Spleen (tissue), 11 donors: ENCODE data around the gene EP400. TPM values are rescaled to one million over a fixed set of nuclear protein-coding genes. Genes with fewer than 3 reads are reported as not detected.
"Not testable (repeated sequence)": the region's sequence is repeated elsewhere in the genome, so short reads cannot be mapped to it uniquely, and the experiment has no call there.

Experiments
- DNase-seq: peaks from one replicate; pipeline ENCODE4 v3.0.0-alpha.2; 2020
- H3K27ac ChIP-seq, 8 donors: fragments of 200-600 bp; sonication (generic) in 7 of 8; 1 replicate in 4 of 8; 2 replicates in 4 of 8; pipeline versions ENCODE4 v1.5.0 to v1.8.0; 2016 to 2021; ENCODE audit warnings: inconsistent platforms in 4 of 8, mild to moderate bottlenecking in 4 of 8, moderate library complexity in 1 of 8
- H3K27me3 ChIP-seq, 7 donors: fragments of 200-600 bp; sonication (generic) in 6 of 7; replicated peaks in 1 of 7; 1 replicate in 4 of 7; 2 replicates in 3 of 7; pipeline versions ENCODE4 v1.5.0 to v1.8.0; 2016 to 2021; ENCODE audit warnings: inconsistent platforms in 3 of 7, mild to moderate bottlenecking in 1 of 7
- H3K36me3 ChIP-seq, 6 donors: fragments of 200-600 bp; sonication (generic) in 5 of 6; 1 replicate in 4 of 6; 2 replicates in 2 of 6; pipeline versions ENCODE4 v1.5.0 to v1.8.0; 2016 to 2021; ENCODE audit warnings: inconsistent platforms in 2 of 6
- H3K4me1 ChIP-seq, 6 donors: fragments of 200-600 bp; sonication (generic) in 5 of 6; 1 replicate in 3 of 6; 2 replicates in 3 of 6; pipeline versions ENCODE4 v1.5.0 to v1.8.0; 2016 to 2021; ENCODE audit warnings: inconsistent platforms in 3 of 6
- H3K4me3 ChIP-seq, 8 donors: fragments of 200-600 bp; sonication (generic) in 7 of 8; 1 replicate in 4 of 8; 2 replicates in 4 of 8; pipeline versions ENCODE4 v1.5.0 to v1.8.0; 2016 to 2021; ENCODE audit warnings: inconsistent platforms in 4 of 8, mild to moderate bottlenecking in 4 of 8, moderate library complexity in 2 of 8
- H3K9me3 ChIP-seq, 8 donors: fragments of 200-600 bp; sonication (generic) in 7 of 8; 1 replicate in 4 of 8; 2 replicates in 4 of 8; pipeline versions ENCODE4 v1.5.0 to v1.8.0; 2016 to 2021; ENCODE audit warnings: inconsistent platforms in 4 of 8
- POLR2A ChIP-seq, 3 donors: fragments of 450-650 bp; IDR thresholded peaks; one replicate each; pipeline ENCODE4 v1.5.1; 2017; ENCODE audit warnings: antibody characterized with exemption in 3 of 3, mild to moderate bottlenecking in 1 of 3
- POLR2AphosphoS5 ChIP-seq, 3 donors: sonication (generic); formaldehyde crosslinking; IDR thresholded peaks; one replicate each; pipeline ENCODE4 v1.5.1; 2017; ENCODE audit warnings: antibody characterized with exemption in 3 of 3
- WGBS, 5 donors: extraction: QIAGEN DNeasy Blood & Tissue Kit in 3 of 5; methylation state at CpG; one replicate each; pipeline versions ENCODE4 v1.1.5 to v1.1.7; 2013 to 2018; 5-methylcytosine and 5-hydroxymethylcytosine counted together
- intact Hi-C: fragments of 100-400 bp; cut with DNase I; formaldehyde crosslinking; loops from one replicate; pipeline ENCODE4 v1.15.0; 2023; ENCODE audit warnings: low total_unique reads
- polyA plus RNA-seq, 3 donors: library from polyadenylated mRNA; stranded (reverse); fragments of 200-250 nt; gene quantifications; one replicate each; pipeline ENCODE4 v1.2.1, GENCODE V29; 2013
- total RNA-seq, 7 donors: library from RNA; depleted of rRNA in 3 of 7; stranded (reverse); fragments of >200 nt in 3 of 7; fragmentation: NEBNext Ultra II Directional in 4 of 7; extraction: Animal tissue kit (Norgen Biotek cat#: 25700) in 4 of 7; gene quantifications; one replicate each; pipeline versions ENCODE4 v1.1.0 to v1.2.1, GENCODE V29; 2016 to 2021
- TF ChIP-seq, protein P1 (sequence below), 11 experiments: fragments of 200-600 bp in 7 of 11; fragments of 450-650 bp in 4 of 11; sonication (generic) in 4 of 11; IDR thresholded peaks in 8 of 11; conservative IDR thresholded peaks in 3 of 11; 1 replicate in 7 of 11; 2 replicates in 4 of 11; pipeline versions ENCODE4 v1.4.0 to v1.8.0; 2016 to 2021; ENCODE audit warnings: antibody characterized with exemption in 11 of 11, inconsistent platforms in 4 of 11, mild to moderate bottlenecking in 1 of 11
- donor health status: healthy with polysubstance abuse.
- donor health status: DM: no; HTN: no; CAD: no; lungs with moderate emphysema.
- donor health status: DM: no; HTN: no; CAD: no.
- donor health status: Bipolar disorder and iron deficiency.
- donor health status: healthy.
- donor health status: DM: no; HTN: no; CAD: no.
- donor health status: DM: yes; HTN: yes; CAD: no.

The EP400 gene
- total and polyA plus RNA-seq, 10 donors, result 11.8 to 70.2 (median 45.6) TPM

DNA sequence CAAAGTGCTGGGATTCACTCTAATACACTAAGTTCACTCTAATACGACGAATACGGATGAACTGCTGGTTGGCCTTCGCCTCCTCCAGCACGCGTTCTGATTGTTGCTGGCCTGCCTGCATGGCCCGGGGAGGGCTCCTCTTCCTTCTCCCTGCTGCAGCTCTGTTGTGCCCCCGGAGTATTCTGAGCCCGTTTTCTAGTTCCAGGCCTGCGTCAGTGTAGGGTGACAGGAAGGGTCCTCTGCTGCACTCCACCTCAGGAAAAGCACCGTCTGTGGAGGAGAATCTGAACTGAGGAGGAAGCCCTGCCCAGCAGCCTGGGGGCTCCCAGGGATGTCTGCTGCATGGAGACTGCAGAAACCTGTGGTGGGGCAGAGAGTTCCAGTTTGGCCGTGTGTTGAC is 150.0 kb downstream of the EP400 start:
- H3K36me3 ChIP-seq, result peaks cover 0 to 52% (median 10%) of the 10 kb centered on the region in 6 donors
- no peak for DNase-seq
- H3K27me3 ChIP-seq, result no peaks in the 10 kb centered on the region
- no peaks in the 10 kb centered on the region for H3K4me1 ChIP-seq
- intact Hi-C loops, result no loop called here
- TF ChIP-seq, protein P1, sequence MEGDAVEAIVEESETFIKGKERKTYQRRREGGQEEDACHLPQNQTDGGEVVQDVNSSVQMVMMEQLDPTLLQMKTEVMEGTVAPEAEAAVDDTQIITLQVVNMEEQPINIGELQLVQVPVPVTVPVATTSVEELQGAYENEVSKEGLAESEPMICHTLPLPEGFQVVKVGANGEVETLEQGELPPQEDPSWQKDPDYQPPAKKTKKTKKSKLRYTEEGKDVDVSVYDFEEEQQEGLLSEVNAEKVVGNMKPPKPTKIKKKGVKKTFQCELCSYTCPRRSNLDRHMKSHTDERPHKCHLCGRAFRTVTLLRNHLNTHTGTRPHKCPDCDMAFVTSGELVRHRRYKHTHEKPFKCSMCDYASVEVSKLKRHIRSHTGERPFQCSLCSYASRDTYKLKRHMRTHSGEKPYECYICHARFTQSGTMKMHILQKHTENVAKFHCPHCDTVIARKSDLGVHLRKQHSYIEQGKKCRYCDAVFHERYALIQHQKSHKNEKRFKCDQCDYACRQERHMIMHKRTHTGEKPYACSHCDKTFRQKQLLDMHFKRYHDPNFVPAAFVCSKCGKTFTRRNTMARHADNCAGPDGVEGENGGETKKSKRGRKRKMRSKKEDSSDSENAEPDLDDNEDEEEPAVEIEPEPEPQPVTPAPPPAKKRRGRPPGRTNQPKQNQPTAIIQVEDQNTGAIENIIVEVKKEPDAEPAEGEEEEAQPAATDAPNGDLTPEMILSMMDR (IDR thresholded peaks at IDR 0.05 in 8 of 11, conservative IDR thresholded peaks at IDR 0.05 in 3 of 11), result no peak
- TF ChIP-seq POLR2AphosphoS5 (IDR thresholded peaks at IDR 0.05) (no peak), POLR2A (IDR thresholded peaks at IDR 0.05) (no peak)
- 90 to 93% (median 92%) methylated on average over 12 of the region's 12 CpGs for WGBS, 5 donors
- H3K27ac ChIP-seq, result no peak overlapping the region
- no peak overlapping the region for H3K4me3 ChIP-seq
- H3K9me3 ChIP-seq, result peaks cover 0 to 8% (median 0%) of the 10 kb centered on the region in 8 donors

DNA sequence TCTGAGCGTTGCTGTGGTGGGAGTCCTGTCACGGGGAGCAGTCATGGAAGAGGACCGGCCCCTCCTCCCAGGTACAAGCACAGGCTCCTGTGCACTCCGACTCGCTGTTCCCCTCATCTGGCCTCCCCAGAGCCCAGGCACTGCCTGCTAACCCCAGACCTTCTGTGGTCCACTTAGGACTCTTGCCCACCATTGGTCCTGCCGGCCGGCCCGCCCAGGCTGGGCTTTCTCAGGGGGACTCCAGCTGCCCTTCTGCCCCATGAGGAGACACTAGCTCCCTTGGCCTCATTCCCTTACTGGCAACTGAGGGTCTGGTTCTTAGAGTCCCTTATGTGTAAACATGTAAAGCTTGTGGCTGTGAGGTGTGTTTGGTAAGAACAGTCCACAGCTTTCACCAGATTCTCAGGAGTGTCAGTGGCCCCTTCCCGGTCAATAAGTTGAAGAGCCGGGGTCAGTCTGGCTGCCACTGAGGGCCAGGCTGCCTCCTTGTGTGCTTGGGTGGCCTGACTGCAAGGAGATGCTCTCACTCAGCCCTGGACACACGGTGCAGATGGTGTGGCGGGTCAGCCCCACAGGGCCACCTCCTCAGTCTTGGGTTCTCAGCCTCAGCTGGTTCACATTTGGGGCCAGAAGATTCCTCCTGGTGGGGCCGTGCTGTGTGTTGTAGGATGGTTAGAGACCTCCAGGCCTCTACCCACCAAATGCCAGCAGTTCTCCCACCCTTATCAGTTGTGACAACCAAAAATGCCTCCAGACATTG is 150.7 kb downstream of the EP400 start:
- 91 to 98% (median 97%) methylated on average over 10 to 13 of the region's 13 CpGs for WGBS, 5 donors
- no peak for DNase-seq
- H3K4me3 ChIP-seq, result no peak overlapping the region
- no peaks in the 10 kb centered on the region for H3K27me3 ChIP-seq
- TF ChIP-seq POLR2AphosphoS5 (IDR thresholded peaks at IDR 0.05) (peak in 1 of 3 donors; percentile 9), POLR2A (IDR thresholded peaks at IDR 0.05) (no peak)
- no peaks in the 10 kb centered on the region for H3K4me1 ChIP-seq
- H3K9me3 ChIP-seq, result peaks cover 0 to 8% (median 0%) of the 10 kb centered on the region in 8 donors
- intact Hi-C loops, result no loop called here
- no peak overlapping the region for H3K27ac ChIP-seq
- H3K36me3 ChIP-seq, result peaks cover 0 to 59% (median 14%) of the 10 kb centered on the region in 6 donors

DNA sequence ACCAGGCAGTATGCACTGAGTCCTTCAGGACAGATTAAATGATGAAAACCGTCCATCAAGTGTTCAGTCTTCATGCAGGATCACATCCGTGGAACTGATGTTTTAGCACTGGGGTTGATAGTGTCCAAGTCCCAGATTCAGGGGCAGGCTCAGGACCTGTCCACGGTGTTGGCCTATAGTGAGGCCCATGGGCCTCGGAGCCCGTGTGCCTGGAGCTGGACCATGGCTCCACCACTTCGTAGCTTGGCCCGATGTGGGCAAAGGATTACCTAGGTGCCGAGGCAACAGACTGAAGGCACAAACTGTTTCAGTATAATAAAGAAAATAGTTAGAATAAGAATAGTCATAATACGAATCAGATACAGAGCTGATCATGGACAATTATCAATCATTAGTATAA is 152.6 kb downstream of the EP400 start:
- Histone ChIP-seq H3K4me3 (no peak overlapping the region), H3K27ac (no peak overlapping the region), H3K36me3 (peaks cover 0 to 62% (median 17%) of the 10 kb centered on the region in 6 donors), H3K4me1 (no peaks in the 10 kb centered on the region), H3K27me3 (no peaks in the 10 kb centered on the region), H3K9me3 (no peaks in the 10 kb centered on the region)
- TF ChIP-seq, protein P1 (IDR thresholded peaks at IDR 0.05 in 8 of 11, conservative IDR thresholded peaks at IDR 0.05 in 3 of 11), result no peak
- no peak for TF ChIP-seq POLR2A (IDR thresholded peaks at IDR 0.05)
- no peak for TF ChIP-seq POLR2AphosphoS5 (IDR thresholded peaks at IDR 0.05)
- intact Hi-C loops, result no loop called here
- WGBS, 5 donors, result 90 to 94% (median 93%) methylated on average over 9 of the region's 9 CpGs
- no peak for DNase-seq

DNA sequence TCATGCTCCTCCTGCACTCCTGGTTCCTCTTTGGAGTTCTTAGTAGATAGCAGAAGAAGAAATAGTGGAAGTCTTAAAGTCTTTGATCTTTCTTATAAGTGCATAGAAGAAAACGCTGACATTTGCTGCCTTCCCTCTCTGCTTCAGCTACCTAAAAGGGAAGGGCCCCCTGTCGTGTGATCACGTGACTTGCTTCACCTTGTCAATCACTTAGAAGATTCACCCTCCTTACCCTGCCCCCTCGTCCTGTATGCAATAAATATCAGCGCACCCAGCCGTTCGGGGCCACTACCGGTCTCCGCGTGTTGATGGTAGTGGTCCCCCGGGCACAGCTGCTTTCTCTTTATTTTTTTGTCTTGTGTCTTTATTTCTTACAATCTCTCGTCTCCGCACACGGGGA is 153.3 kb downstream of the EP400 start:
- WGBS, 5 donors, result 84 to 89% (median 86%) methylated on average over 14 of the region's 14 CpGs
- H3K4me1 ChIP-seq, H3K27me3 ChIP-seq, H3K9me3 ChIP-seq, DNase-seq, H3K4me3 ChIP-seq, H3K27ac ChIP-seq, intact Hi-C loops: not testable (repeated sequence)
- H3K36me3 ChIP-seq, result peaks cover 0 to 64% (median 17%) of the 10 kb centered on the region in 6 donors

DNA sequence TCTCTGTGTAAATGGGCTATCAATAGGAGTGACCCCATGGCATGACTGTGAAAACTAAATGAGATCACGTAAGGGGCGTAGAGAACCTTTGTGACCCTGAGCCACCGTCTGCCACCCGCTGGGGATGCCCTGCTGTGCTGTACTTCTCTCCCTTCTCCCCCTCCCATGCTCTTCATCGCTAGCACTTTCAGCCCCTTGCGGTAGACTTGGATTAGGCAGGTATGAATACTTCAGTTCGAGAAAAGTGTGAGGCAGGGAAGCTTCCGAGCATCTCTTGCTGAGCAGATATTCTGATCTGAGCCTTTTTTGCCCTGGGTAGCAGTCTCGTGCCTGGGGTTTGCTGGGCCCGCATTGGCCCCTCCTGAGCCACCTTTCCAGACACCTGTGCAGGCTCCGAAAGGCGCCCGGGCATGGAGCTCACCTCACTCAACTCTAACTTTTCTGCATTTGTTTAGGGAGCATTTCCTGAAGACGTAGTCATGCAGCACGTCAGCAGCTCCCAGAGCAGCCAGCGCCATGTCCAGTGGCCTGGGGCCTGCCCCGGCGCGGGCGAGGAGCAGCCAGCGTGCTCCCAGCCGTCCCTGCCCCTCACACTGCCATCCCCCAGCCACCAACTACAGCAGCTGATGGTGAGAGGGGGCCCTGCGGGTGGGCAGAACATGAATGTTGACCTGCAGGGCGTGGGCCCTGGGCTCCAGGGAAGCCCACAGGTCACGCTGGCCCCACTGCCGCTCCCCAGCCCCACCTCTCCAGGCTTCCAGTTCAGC is 154.0 kb downstream of the EP400 start:
- no peak for TF ChIP-seq POLR2A (IDR thresholded peaks at IDR 0.05)
- TF ChIP-seq POLR2AphosphoS5 (IDR thresholded peaks at IDR 0.05), result no peak
- TF ChIP-seq, protein P1 (IDR thresholded peaks at IDR 0.05 in 8 of 11, conservative IDR thresholded peaks at IDR 0.05 in 3 of 11), result no peak
- H3K9me3 ChIP-seq, result no peaks in the 10 kb centered on the region
- DNase-seq, result no peak
- intact Hi-C loops, result no loop called here
- no peak overlapping the region for H3K27ac ChIP-seq
- no peak overlapping the region for H3K4me3 ChIP-seq
- H3K4me1 ChIP-seq, result no peaks in the 10 kb centered on the region
- WGBS, 5 donors, result 88 to 97% (median 91%) methylated on average over 23 to 26 of the region's 26 CpGs
- H3K36me3 ChIP-seq, result peaks cover 0 to 64% (median 23%) of the 10 kb centered on the region in 6 donors
- no peaks in the 10 kb centered on the region for H3K27me3 ChIP-seq
